Erythroblast (primary cell): ENCODE measurements around the gene ANP32A.

ENCODE experiments used
- GATA1 ChIP-seq: IDR thresholded peaks from 2 replicates; pipeline ENCODE4 v1.6.1; 2011; ENCODE audit warnings: low read depth, mild to moderate bottlenecking, control low read depth, low read length, moderate library complexity
- POLR2A ChIP-seq: IDR thresholded peaks from 2 replicates; pipeline ENCODE4 v1.6.1; 2011; ENCODE audit warnings: mild to moderate bottlenecking, low read length

DNA sequence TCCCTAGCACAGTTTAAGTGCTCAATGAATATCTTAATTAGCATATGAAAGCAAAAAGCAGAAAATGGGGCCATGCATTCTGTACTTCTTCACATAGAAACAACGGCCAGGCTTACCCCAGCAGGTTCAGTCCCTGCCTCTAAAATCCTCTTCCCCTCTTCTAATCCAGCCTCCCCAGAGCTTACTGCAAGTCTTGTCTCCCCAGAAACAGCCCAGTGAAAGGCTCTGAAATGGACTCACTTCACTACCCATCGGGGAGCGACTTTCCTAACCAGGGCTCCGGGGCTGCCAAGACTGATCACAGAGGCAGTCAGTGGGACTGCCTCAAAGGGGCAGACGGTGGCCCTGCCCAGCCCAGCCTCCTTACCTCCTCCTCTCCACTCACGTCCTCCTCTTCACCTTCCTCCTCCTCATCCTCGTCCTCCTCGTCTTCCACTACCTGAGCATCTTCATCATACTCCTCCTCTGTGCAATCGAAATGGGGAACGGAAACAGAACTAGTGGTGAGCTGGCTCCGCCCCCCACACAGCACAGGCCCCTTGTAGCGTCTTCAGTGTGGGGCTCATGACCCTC, 38.0 kb downstream of the ANP32A start:
- TF ChIP-seq POLR2A (no peak), GATA1 (no peak)
